GM19023 (cell line): ENCODE measurements around the gene CA12.

Experiments used
- ATAC-seq: cut with Tn5 transposase; IDR thresholded peaks from one replicate; pipeline ENCODE4 v1.9.1; 2021; ENCODE audit warnings: mild to moderate bottlenecking, moderate library complexity; ENCODE audit not compliant: unreplicated experiment

The CA12 gene

GRCh38 chr15:63402498-63403253, 21.0 kb upstream of the CA12 start:
- ATAC-seq: no peak

GRCh38 chr15:63401714-63402497, 20.3 kb upstream of the CA12 start:
- ATAC-seq: no peak

GRCh38 chr15:63401078-63401477, 19.4 kb upstream of the CA12 start:
- ATAC-seq: no peak

- no peak for ATAC-seq
Observed at GRCh38 chr15:63398456-63398855, 16.8 kb upstream of the CA12 start.

GRCh38 chr15:63396152-63396928, 14.7 kb upstream of the CA12 start:
- no peak for ATAC-seq

- ATAC-seq: no peak
Observed at GRCh38 chr15:63395730-63396151, 14.1 kb upstream of the CA12 start.

GRCh38 chr15:63392361-63393009, 10.8 kb upstream of the CA12 start:
- no peak for ATAC-seq

GRCh38 chr15:63391669-63392360, 10.2 kb upstream of the CA12 start:
- ATAC-seq: no peak

GRCh38 chr15:63390689-63391088, 9.0 kb upstream of the CA12 start:
- no peak for ATAC-seq

- ATAC-seq: no peak
Observed at GRCh38 chr15:63389902-63390670, 8.4 kb upstream of the CA12 start.

GRCh38 chr15:63388511-63388910, 6.9 kb upstream of the CA12 start:
- no peak for ATAC-seq

GRCh38 chr15:63387748-63388493, 6.3 kb upstream of the CA12 start:
- no peak for ATAC-seq

GRCh38 chr15:63385911-63386531, 4.4 kb upstream of the CA12 start:
- no peak for ATAC-seq

GRCh38 chr15:63384906-63385305, 3.3 kb upstream of the CA12 start:
- no peak for ATAC-seq

GRCh38 chr15:63382966-63383710, 1.5 kb upstream of the CA12 start:
- no peak for ATAC-seq

GRCh38 chr15:63380808-63381282, 801 bp downstream of the CA12 start:
- no peak for ATAC-seq

GRCh38 chr15:63380151-63380807, 1.4 kb downstream of the CA12 start:
- ATAC-seq: no peak
